GM18870 (cell line): ENCODE measurements around the gene PRR20E.
"Not testable (repeated sequence)": the region's sequence is repeated elsewhere in the genome, so short reads cannot be mapped to it uniquely, and the experiment has no call there.

ENCODE experiments used
- ATAC-seq: cut with Tn5 transposase; IDR thresholded peaks from one replicate; pipeline ENCODE4 v1.9.1; 2021; ENCODE audit warnings: moderate library complexity; ENCODE audit not compliant: unreplicated experiment

The PRR20E gene

DNA sequence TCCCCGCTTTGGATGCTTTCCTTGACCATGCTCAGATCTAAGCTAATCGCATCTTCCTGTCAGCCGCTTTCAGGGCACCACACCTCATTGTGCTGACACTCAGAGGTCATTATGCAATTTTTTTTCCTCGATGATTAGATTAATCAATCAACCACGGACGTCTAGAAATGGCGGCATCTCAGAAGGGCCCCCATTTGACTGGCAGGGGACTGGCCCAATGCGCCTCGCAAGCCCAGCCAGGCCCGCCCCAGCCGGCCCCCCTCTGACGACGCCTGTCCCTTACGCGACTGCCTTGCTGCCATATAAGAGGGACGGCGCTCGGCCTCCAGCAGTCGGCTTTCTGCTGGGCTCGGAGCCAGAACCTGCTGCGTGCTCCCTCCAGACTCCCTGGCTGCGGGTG is at the start of gene PRR20E:
PRR20E (plus strand) TSS at position 301 of the 400 bp plus-strand sequence. CDS start 387 bp downstream, outside the sequence.
- not testable (repeated sequence) for ATAC-seq

DNA sequence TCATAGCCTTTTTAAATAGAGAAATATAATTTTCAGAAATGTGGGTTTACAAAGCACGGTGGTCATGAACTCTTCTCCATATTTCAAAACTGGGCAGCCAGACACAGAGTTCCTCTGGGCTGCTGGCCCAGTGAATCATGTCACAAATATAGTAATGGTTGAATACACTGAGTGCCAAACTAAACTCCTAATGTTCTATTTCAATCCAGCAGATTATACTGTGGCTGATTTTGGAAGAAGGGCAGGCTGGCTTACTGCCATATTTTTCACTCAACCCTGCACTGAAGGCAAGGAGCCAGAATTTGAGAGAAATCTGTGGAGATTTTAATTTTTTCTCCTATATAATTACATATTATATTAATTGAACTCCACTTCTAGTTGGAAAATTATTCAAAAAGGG is 43.3 kb upstream of the PRR20E start:
- no peak for ATAC-seq

DNA sequence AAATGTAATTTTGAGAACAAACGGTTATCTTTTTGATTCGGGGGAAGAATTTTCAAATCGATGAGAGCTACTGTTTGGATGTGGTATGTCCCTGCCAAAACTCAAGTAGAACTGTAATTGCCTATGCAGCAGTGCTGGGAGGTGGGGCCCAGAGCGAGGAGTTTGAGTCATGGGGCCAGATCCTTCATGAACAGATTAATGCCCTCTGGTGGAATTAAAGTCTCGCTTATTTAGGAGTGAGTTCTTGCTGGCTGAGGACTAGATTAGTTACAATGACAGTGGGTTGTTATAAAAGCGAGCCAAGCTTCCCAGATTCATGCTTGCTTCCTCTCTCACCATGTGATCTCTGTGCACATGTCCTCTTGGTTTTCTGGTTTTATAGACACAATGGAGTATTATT is 38.1 kb upstream of the PRR20E start:
- ATAC-seq, result no peak

DNA sequence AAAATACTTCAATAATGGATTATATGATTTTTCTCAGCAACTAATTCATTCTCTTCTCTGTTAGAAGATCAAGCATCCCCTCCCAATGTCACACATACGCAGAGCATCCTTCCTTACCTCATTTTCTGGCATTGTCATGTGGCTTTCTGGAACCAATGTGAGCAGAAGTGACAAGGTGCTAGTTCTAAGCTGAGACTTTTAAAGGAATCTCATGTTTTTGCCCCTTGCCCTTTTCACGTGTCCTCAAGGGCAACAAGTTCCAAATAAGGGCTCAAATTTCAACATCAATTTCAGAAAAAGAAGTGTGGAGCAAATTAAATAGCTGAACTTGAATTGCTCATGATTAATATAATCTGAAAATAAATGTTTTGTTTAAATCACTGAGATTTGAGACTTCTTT is 30.9 kb upstream of the PRR20E start:
- ATAC-seq, result no peak

DNA sequence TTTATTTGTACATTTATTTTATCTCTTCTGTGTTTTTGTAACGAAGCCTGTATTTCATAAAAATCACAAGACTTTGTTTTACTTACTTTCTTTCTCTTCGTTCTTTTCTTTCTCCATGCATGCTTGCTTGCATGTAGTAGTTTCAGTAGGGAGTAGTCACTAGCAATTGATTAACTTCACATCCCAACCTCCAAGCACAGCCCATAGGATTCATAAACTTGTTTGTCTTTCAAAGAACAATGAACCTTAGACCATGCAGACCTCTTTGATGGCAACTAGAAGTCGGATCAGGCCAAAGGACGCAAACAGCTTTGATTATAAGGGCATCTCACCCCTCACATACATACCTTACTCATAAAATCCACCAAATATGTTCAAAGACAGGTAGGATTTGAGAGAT is 29.4 kb upstream of the PRR20E start:
- ATAC-seq, result no peak

DNA sequence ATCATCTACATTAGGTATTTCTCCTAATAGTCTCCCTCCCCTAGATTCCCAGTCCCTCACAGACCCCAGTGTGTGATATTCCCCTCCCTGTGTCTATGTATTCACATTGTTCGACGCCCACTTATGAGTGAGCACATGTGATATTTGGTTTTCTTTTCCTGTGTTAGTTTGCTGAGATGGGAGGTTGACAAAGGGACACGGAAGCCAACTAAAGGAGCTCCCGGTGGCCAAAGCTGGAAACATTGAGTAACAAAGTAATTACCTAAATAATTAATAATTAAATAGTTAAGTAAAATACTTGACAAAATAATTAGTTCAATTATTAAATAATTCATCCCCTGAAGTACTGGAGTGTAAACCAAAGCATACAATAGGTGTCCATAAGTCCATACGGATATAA is 28.0 kb upstream of the PRR20E start:
- no peak for ATAC-seq

DNA sequence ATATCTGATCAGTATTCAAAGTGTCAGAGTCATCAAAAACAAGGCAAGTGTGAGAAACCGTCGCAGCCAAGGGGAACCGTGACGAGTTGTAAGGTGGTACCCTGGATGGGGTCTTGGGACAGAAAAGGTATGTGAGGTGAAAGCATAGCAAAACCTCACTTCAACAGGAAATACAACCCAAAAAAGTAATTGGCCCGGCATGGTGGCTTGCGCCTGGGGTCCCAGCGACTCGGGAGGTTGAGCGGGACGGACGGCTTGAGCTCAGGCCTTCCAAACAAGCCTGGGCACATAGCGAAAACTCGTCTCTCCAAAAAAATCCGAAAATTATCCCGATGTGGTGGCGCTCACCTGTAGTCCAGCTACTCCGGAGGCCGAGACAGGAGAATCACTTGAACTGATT is 27.2 kb upstream of the PRR20E start:
- not testable (repeated sequence) for ATAC-seq

DNA sequence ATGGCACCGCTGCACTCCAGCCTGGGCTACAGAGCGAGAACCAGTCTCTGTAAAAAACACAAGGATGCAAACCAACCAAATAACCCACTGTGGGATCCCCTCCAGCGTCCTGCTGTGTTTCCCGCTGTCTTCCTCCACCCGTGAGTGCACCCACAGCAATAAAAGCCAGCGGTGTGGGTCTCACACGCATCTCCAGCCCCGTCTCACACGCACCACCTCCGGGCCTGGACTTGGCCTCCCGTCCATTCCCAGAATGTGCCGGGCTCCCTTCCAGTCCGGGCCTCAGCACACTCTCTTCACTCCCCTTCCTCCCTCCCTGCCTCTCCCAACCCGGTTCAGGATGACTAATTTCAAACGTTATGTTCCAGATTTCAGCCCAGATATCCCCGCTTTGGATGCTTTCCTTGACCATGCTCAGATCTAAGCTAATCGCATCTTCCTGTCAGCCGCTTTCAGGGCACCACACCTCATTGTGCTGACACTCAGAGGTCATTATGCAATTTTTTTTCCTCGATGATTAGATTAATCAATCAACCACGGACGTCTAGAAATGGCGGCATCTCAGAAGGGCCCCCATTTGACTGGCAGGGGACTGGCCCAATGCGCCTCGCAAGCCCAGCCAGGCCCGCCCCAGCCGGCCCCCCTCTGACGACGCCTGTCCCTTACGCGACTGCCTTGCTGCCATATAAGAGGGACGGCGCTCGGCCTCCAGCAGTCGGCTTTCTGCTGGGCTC is 26.6 kb upstream of the PRR20E start, which contains the start of gene PRR20A:
PRR20A (plus strand) TSS at position 684 of the 734 bp plus-strand sequence. CDS start 387 bp downstream, outside the sequence.
- ATAC-seq, result not testable (repeated sequence)

DNA sequence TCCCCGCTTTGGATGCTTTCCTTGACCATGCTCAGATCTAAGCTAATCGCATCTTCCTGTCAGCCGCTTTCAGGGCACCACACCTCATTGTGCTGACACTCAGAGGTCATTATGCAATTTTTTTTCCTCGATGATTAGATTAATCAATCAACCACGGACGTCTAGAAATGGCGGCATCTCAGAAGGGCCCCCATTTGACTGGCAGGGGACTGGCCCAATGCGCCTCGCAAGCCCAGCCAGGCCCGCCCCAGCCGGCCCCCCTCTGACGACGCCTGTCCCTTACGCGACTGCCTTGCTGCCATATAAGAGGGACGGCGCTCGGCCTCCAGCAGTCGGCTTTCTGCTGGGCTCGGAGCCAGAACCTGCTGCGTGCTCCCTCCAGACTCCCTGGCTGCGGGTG is 19.8 kb upstream of the PRR20E start, which contains the start of gene PRR20B:
PRR20B (plus strand) TSS at position 301 of the 400 bp plus-strand sequence. CDS start 387 bp downstream, outside the sequence.
- not testable (repeated sequence) for ATAC-seq

DNA sequence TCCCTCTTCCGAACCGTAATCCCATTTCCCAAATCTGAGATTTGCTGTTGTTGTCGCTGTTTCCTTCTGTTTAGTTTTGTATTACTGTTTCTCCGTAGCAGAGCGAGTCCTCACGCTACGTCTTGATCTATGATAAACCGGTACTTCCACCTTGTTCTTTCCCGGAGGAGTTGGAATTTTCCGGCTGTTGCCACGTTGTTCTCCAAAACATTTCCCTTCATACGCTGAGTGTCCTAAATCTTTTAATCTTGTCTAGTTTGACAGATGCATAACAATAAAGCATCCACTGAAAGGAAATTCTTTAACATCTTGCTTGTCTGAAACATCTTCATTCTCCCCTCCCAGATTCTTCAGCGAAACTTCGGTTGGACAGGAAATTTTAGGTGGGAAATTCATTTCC is 18.9 kb upstream of the PRR20E start:
- not testable (repeated sequence) for ATAC-seq

DNA sequence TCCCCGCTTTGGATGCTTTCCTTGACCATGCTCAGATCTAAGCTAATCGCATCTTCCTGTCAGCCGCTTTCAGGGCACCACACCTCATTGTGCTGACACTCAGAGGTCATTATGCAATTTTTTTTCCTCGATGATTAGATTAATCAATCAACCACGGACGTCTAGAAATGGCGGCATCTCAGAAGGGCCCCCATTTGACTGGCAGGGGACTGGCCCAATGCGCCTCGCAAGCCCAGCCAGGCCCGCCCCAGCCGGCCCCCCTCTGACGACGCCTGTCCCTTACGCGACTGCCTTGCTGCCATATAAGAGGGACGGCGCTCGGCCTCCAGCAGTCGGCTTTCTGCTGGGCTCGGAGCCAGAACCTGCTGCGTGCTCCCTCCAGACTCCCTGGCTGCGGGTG is 13.2 kb upstream of the PRR20E start, which contains the start of gene PRR20C:
PRR20C (plus strand) TSS at position 301 of the 400 bp plus-strand sequence. CDS start 387 bp downstream, outside the sequence.
- not testable (repeated sequence) for ATAC-seq

DNA sequence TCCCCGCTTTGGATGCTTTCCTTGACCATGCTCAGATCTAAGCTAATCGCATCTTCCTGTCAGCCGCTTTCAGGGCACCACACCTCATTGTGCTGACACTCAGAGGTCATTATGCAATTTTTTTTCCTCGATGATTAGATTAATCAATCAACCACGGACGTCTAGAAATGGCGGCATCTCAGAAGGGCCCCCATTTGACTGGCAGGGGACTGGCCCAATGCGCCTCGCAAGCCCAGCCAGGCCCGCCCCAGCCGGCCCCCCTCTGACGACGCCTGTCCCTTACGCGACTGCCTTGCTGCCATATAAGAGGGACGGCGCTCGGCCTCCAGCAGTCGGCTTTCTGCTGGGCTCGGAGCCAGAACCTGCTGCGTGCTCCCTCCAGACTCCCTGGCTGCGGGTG is 6.7 kb upstream of the PRR20E start, which contains the start of gene PRR20D:
PRR20D (plus strand) TSS at position 301 of the 400 bp plus-strand sequence. CDS start 387 bp downstream, outside the sequence.
- ATAC-seq, result not testable (repeated sequence)

DNA sequence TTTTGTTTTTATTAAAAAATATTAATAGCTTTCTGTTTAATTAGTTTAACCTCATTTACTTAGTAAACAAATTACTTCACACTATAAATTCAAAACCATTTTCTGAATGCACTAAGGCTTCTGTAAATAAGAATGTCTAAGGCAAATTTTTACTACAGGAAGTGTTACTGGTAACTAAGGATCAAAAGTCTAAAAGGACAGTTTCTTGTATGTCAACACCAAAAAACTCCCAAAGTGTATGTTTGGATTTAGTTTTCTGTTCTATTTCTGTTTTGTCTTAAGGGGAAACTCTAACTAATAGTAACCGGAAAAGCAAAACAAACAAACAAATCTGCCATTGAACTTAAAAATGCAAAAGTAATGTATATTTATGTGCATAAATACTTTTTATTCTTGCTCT is 24.7 kb downstream of the PRR20E start:
- no peak for ATAC-seq

DNA sequence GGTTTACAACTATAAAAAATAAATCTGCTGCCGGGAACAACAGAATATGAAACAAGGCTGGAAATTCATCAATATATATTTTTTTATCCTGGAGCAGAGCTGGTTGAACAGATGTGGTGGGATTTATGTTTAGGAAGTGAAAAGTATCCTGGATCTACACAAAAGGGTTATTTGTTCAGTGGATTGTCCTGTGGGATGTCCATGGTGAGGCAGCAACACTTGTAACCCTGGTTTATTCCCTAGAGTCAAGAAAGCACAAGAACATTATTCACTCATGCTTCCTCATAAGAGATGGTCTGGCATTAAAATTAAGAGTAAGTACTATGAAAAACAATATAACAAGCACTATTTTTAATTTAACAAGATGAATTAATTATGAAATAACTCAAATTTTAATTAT is 46.0 kb downstream of the PRR20E start:
- no peak for ATAC-seq
